GM21576 (cell line): Measurements from ENCODE around the gene NSUN5.
"Not testable (repeated sequence)": the region's sequence is repeated elsewhere in the genome, so short reads cannot be mapped to it uniquely, and the experiment has no call there.

Source experiments
- ATAC-seq: cut with Tn5 transposase; IDR thresholded peaks from one replicate; pipeline ENCODE4 v1.9.1; 2021; ENCODE audit warnings: mild to moderate bottlenecking, moderate library complexity; ENCODE audit not compliant: unreplicated experiment

Gene NSUN5

GRCh38 chr7:73297706-73298105 is 10.9 kb downstream of the NSUN5 start:
- ATAC-seq = not testable (repeated sequence)

- ATAC-seq = not testable (repeated sequence)
Measured at GRCh38 chr7:73297235-73297634, 11.4 kb downstream of the NSUN5 start.

- not testable (repeated sequence) for ATAC-seq
Measured at GRCh38 chr7:73277210-73277609, 31.4 kb downstream of the NSUN5 start.

- ATAC-seq = not testable (repeated sequence)
Measured at GRCh38 chr7:73267813-73268212, 40.8 kb downstream of the NSUN5 start.

- ATAC-seq = peak; percentile 74
Measured at GRCh38 chr7:73266719-73267368, 41.8 kb downstream of the NSUN5 start.

- peak; percentile 57 for ATAC-seq
Measured at GRCh38 chr7:73262416-73262815, 46.2 kb downstream of the NSUN5 start.
